ENCODE measurements around the gene IL18BP.

DNA sequence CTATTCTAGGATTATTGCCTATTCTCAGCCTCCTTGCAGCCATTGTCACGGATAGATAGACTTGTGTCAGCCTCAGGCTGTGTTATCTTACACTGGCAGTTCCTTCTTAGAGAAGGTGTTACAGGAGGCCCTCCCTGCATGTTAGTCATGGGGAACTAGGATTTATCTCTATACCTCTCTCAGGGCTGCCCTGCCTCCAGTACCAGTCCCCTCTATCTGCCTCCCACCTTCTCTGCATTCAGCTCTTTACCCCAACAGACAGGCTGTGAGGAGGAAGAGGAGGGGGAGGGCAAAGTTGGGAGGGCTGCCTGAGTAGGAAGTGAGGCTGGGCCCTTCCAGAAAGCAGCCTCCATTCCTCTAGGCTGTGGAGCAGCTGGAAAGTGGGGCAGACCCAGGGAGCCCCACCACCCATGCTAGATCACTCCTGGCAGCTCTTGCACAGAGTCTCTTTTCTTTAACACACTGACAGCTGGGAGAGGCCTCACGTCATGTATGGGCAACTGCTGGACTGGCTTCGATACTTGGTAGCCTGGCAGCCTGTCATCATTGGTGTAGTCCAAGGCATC is 2.9 kb upstream of the IL18BP start:
- TF ChIP-seq RARB (CRISPR knock-in tag; IDR thresholded peaks at IDR 0.05) = no peak
- TF ChIP-seq OSR1 (CRISPR knock-in tag; IDR thresholded peaks at IDR 0.05) = no peak
- no peak for TF ChIP-seq ESRRG (CRISPR knock-in tag; IDR thresholded peaks at IDR 0.05)
- TF ChIP-seq ZFP3 (CRISPR knock-in tag; IDR thresholded peaks at IDR 0.05) = no peak
- TF ChIP-seq CSDC2 (CRISPR knock-in tag; IDR thresholded peaks at IDR 0.05) = no peak
- no peak for TF ChIP-seq ZNF70 (CRISPR knock-in tag; IDR thresholded peaks at IDR 0.05)
- TF ChIP-seq, protein P1, sequence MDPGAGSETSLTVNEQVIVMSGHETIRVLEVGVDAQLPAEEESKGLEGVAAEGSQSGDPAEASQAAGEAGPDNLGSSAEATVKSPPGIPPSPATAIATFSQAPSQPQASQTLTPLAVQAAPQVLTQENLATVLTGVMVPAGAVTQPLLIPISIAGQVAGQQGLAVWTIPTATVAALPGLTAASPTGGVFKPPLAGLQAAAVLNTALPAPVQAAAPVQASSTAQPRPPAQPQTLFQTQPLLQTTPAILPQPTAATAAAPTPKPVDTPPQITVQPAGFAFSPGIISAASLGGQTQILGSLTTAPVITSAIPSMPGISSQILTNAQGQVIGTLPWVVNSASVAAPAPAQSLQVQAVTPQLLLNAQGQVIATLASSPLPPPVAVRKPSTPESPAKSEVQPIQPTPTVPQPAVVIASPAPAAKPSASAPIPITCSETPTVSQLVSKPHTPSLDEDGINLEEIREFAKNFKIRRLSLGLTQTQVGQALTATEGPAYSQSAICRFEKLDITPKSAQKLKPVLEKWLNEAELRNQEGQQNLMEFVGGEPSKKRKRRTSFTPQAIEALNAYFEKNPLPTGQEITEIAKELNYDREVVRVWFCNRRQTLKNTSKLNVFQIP (CRISPR knock-in tag; IDR thresholded peaks at IDR 0.05; ENCODE audit: borderline replicate concordance, low read depth) = no peak
- TF ChIP-seq ISL1 (CRISPR knock-in tag; IDR thresholded peaks at IDR 0.05) = no peak
- no peak for TF ChIP-seq ARNTL (CRISPR knock-in tag; IDR thresholded peaks at IDR 0.05; ENCODE audit: borderline replicate concordance, low read depth)
- no peak for TF ChIP-seq ZFP30 (CRISPR knock-in tag; IDR thresholded peaks at IDR 0.05)
